ENCODE measurements around the gene ARL4C.
A peak's percentile ranks its signal among the peaks of the same experiment; 100 is the strongest.
"Not testable (repeated sequence)": the region's sequence is repeated elsewhere in the genome, so short reads cannot be mapped to it uniquely, and the experiment has no call there.

The ARL4C gene

DNA sequence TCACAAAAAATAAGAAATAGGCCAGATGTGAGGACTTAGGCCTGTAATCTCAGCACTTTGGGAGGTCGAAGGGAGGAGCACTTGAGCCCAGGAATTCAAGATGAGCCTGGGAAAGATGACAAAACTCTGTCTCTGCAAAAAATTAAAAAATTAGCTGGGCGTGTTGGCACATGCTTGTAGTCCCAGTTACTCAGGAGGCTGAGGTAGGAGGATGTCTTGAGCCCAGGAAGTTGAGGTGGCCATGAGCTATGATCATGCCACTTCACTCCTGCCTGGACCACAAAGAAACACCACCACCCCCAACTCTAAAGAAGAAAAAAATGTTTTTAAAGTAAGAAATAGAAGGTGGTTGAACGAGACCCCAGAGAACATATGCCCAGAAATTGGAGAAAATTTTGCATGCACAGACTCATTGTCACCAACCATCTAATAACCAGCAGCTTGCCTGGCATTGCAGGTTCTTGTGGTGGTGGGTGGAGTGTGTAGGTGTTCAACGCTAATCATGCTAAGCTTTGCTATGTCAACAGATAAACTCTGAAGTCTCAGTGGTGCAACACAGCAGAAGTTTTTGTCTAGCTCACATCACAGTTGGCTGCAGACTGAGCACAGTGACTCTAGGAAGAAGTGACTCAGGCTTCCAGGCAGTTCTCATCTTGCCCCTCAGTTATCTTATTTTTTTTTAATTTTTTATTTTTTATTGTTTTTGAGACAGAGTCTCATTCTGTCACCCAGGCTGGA, 18.6 kb downstream of the ARL4C start:
- DNase-seq = no peak

GRCh38 chr2:234476766-234477165, 20.1 kb downstream of the ARL4C start:
- DNase-seq = no peak

- no peak for DNase-seq
Observed at GRCh38 chr2:234474654-234475053, 22.2 kb downstream of the ARL4C start.

DNA sequence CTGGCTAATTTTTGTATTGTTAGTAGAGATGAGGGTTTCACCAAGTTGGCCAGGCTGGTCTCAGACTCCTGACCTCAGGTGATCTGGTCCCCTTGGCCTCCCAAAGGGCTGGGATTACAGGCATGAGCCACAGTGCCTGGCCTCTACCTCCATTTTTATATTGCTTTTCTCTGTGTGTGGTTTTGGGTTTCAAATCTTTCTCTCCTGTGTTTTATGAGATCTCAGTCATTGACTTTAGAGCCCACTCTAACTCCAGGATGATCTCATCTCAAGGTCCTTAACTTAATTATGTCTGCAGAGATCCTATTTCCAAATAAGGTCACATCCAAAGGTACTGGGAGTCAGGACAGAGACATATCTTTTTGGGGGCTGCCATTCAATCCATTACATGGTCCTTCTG, 24.7 kb downstream of the ARL4C start:
- DNase-seq = no peak

- no peak for DNase-seq
Observed at GRCh38 chr2:234469972-234470371, 26.9 kb downstream of the ARL4C start.

DNA sequence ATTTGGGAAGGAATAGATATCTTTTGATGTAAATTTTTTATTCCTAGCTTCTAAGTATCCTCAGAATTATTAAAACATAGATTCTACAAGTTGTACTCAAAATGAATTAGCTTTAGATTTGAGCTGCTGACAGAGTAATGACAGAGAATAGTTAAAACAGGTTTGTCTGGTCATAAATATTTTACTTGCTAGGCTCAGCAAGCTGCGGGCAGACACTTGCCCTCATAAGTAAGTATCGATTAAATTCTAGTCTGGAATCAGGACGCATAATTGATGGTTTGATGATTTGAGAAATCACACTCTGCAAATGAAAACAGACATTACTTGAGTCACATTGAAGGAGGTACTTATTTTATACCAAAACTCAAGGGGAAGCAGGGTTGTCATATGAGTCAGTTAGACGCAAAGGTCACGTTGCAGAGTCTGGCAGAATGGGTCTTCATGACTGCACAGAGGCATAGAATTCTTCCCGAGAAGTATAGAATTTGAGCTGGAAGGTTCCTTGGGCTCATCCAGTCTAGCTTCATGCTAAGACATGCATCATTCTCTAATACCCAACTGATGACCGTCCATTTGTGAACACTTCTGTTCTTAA, 27.5 kb downstream of the ARL4C start:
- DNase-seq = no peak

DNA sequence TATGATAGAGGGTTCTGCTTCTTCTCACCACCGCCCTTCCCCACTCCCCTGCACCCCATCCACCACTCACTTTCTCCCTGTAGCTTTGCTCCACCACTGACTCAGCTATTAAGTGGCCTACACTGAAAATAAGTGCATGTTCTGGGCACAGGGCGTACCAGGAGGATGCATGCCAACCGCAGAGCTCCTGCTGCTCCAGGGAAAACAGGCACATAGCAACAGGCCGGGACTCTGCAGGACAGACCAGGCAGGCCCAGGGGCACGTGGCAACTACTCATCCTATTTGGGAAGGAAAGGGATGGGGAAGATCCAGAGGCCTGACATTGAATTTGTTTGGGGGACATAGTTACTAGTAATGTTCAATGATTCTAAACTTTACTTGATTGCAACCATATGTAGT, 28.4 kb downstream of the ARL4C start:
- DNase-seq = peak in 3 of 56 donors; percentile 4 to 37 (median 10)

- DNase-seq = no peak
Observed at GRCh38 chr2:234467289-234467688, 29.6 kb downstream of the ARL4C start.

- no peak for DNase-seq
Observed at GRCh38 chr2:234464291-234464645, 32.6 kb downstream of the ARL4C start.

DNA sequence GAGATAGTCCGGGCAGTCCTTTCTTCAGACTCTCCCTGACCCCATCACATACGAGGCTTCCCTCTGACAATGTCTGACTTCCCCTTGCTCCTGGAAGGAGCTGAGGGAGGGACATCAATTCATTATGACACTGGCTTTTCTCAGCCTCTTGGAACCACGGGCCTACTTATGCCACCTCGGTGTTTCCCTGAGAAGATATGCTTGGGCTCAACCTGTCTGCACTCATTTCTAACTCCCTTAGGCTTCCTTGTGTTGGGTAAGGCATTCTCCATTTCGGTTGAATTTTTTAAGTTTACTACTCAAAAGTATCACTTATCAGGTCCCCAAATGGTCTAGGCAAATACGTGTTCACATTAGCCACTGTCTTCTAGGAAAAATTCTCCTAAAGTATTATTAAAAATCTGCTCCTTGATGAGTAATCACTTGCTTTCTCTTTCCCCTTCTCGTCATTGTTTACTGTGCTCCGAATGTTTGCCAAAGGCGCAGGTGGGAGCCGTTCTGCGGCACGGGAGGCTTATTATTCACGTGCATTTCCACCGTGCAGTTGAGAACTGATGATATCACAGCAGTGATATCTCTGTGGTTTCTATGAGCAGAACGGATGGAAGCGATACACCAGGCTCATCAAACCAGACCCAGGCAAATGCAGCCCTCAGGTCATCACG, 33.1 kb downstream of the ARL4C start:
- DNase-seq = no peak

DNA sequence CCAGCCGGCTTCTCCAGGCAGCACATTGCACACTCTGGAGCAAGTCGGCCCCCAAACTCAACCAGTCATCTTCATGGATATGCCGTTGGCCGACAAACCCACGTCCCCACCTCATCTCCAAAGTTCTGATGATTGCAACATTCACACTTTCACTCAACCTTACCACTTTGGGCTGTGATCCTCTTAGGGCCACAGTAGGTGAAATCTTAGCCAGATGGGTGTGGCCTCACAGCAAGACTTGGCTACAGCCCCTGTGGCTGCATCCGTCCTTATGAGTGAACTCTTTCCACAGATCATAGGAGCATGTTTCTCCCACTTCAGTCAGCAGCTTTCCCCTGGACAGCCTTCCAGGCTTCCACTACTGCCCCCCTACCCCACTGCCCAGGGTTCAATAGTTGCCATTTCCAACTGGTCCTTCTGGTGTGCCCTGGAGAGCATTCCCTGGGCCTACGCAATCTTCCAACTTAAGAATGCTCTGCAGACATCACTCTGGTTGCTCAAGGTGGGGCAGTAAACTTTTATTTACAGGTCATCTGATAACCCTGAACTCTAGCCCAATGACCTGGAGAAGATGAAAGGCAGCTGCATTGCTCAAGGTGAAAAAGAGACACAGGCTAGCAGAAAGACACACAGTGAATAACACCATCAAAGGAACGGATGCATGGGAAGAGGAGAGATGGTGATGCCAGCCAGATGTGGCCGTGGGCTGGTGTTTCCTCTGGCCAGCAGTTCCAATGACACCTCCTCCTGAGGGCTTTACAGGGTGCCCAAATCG, 34.5 kb downstream of the ARL4C start:
- no peak for DNase-seq

DNA sequence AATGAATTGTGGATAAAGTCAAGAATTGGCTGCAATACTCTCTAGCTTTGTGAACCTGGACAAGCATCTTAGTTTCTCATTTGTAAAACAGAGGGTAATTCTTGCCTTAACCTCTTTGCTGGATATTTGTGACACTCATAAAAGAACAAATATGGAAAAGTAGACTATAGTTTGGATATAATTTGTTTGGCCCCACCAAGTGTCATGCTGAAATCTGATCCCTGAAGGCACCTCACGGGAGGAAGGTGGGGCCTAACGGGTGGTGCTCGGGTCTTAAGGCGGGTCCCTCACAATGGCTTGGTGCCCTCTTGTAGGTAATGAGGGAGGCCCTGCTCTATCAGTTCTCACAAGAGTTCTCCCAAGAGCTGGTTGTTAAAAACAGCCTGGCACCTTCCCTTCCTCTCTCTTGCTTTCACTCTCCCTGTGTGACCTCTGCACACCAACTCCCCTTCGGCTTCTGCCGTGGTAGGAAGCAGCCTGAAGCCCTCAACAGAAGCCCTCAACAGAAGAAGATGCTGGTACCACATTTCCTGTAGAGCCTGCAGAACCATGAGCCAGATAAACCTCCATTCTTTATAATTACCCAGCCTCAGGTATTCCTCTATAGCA, 37.4 kb downstream of the ARL4C start:
- no peak for DNase-seq

DNA sequence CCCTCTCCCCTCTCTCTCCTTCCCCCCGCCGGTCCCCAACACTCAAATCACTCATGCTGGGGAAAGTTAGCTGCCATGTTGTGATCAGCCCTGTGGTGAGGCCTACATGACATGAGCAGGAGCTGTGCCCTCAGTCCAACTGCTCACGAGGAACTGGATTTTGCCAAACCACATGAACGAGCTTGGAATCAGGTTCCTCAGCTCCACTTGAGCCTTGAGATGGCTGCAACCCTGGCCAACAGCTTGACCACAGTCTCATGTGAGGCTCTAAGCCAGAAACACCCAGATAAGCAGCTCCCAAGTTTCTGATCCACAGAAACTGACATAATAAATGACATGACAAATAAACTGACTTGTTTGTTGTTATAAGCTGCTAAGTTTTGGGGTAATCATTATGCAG, 38.4 kb downstream of the ARL4C start:
- no peak for DNase-seq

DNA sequence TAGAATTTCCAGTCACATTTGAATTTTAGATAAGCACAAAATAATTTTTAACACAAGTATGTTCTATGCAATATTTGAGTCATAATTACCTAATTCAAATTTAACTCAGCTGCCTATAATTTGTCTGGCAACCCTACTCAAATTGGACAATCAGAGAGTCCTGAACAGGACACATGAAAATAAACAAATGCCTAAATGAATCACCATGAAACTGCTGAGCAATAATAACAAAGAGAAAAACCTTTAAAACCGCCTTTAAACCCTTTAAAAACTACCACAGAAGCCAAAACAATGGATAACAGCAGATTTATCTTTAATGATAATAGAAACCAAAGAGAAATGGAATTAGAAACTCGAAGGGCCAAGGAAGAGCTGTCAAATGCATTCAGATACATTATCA, 39.5 kb downstream of the ARL4C start:
- no peak for DNase-seq

GRCh38 chr2:234455246-234455645, 41.6 kb downstream of the ARL4C start:
- not testable (repeated sequence) for DNase-seq

- no peak for DNase-seq
Observed at GRCh38 chr2:234454433-234454832, 42.4 kb downstream of the ARL4C start.

DNA sequence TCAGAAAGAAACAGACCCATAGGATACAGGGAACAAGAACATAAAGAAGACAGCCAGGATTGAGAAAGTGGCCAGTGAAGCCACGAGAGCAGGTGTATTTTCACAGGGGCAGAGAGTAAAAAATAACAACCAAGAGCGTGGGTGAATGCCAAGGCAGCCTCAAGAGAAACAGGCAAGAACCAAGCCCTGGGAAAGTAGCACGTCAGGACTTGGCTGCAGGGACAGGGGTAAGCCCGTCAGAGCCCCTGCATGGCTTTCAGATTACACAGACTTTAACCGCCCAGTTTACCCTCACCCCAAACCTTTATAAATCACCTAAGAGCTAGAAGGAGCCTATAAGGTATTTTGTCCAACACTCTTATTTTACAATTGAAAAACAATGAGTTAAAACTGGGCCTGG, 43.7 kb downstream of the ARL4C start:
- DNase-seq = no peak

GRCh38 chr2:234451852-234452625, 44.8 kb downstream of the ARL4C start:
- no peak for DNase-seq

GRCh38 chr2:234451242-234451641, 45.6 kb downstream of the ARL4C start:
- no peak for DNase-seq

DNA sequence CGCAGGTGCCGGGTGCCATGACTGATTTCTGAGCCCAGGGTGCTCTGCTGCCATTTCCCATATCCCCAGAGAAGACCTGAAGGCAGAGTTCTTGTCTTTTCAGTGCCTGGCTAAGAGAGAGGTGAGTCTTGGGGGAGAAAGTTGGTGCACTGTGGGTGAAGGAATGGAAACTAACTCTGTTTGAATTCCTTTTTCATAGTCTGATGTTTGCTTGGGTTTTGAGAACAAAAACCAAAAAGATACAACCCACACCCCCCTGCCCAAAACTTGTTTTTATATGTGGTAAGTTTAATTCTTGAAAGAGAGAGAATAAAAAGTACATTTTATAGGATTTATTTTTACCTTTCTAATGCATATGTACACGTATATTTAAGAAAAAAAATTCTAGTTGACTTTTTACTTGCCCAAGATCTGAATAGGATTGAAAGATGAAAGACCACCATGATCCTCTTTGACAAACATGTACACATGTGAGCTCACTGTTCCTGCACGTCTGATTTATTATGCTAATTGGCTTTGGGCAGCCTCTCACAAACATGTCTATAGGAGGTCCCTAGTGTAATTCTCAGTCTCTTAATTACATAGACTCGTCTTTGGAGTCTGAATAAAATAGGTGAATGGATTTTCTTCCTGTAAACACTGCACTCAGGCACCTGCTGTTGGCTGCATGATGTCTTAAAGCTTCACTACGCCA, 46.3 kb downstream of the ARL4C start:
- DNase-seq = no peak
